Activated naive CD4-positive, alpha-beta T cell treated with anti-CD3 and anti-CD28 coated beads, Interleukin-2, amount 50 U/mL, for 72 hours (primary cell): ENCODE measurements around the gene KRT74. TPM values are rescaled to one million over a fixed set of nuclear protein-coding genes. Genes with fewer than 3 reads are reported as not detected.

Experiments used
- ATAC-seq, 2 donors: fragments of 150-1000 bp; cut with Tn5 transposase; 2 replicates each; pipeline ENCODE4 v1.10.0; 2021; ENCODE audit warnings: mild to moderate bottlenecking in 2 of 2, moderate library complexity in 2 of 2
- DNase-seq, 2 donors: peaks; one replicate each; pipeline ENCODE4 v3.0.0; 2021 to 2022; ENCODE audit warnings: low spot score in 2 of 2
- H3K27ac Mint-ChIP-seq, 2 donors: one replicate each; pipeline ENCODE4 v1.8.0; 2022; ENCODE audit warnings: mild to moderate bottlenecking in 2 of 2, mixed read lengths in 2 of 2
- H3K36me3 Mint-ChIP-seq, 2 donors: one replicate each; pipeline ENCODE4 v1.8.0; 2022; ENCODE audit warnings: mixed read lengths in 2 of 2
- H3K9me3 Mint-ChIP-seq, 2 donors: one replicate each; pipeline ENCODE4 v1.8.0; 2022; ENCODE audit warnings: mixed read lengths in 2 of 2
- total RNA-seq, 2 donors: library from RNA; stranded (reverse); gene quantifications; one replicate each; pipeline ENCODE4 v1.2.3, GENCODE V29; 2022

Gene KRT74
- not detected for total RNA-seq

GRCh38 chr12:52573743-52574142 lies at the start of gene KRT74:
Gene KRT74 (minus strand): TSS chr12:52573843. CDS start chr12:52573777, 66 bp downstream.
- DNase-seq (no peak), ATAC-seq (no peak)
- Mint-ChIP-seq H3K9me3 (no peaks in the 10 kb centered on the region), H3K36me3 (no peaks in the 10 kb centered on the region), H3K27ac (peak within 1 kb of the TSS in 1 of 2 donors; percentile 81)

- Mint-ChIP-seq H3K36me3 (peaks cover 0 to 13% of the 10 kb centered on the region in 2 donors), H3K9me3 (peaks cover 0 to 4% of the 10 kb centered on the region in 2 donors), H3K27ac (no peak overlapping the region)
- no peak for DNase-seq
- ATAC-seq, result no peak
Observed at GRCh38 chr12:52622349-52622748, 48.7 kb upstream of the KRT74 start.

DNA sequence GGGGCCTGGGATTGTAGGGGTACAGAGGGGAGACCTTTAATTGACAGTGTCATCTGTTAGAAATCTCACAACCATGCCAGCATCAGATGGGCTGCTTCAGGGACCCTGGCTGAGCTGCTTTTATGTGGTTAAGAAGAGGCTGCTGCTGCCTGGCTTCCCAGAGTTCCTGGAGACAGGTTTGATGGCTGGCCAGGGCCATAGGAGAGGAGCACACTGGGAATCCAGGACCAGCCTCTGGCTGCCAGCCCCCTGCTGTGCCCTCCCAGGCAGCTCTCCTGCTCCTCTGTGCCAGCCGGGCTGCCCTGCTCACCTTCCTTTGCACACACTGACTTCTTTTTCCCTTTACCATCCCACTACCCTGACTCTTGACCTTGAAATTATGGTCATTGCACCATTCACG lies 45.2 kb upstream of the KRT74 start:
- Mint-ChIP-seq H3K36me3 (peaks cover 0 to 16% of the 10 kb centered on the region in 2 donors), H3K27ac (no peak overlapping the region), H3K9me3 (peaks cover 0 to 4% of the 10 kb centered on the region in 2 donors)
- ATAC-seq (no peak), DNase-seq (no peak)

DNA sequence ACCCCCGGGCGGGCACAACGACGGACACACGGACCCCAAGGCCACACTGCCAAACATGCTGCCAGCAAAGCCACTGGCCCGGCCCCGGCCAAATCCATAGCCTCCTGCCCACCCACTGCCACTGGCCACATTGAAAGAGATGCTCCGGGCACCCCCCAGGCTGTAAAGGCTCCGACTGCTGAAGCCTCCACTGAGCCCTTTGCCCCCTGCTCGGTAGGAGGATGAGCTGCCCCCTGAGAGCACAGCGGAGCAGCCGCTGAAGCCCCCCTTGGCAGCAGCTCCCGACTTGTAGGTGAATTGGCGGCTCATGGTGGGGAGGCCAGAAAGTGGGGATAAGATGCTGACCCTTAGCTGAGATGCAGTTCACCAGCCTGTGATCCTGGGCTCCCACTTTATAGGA lies 44.6 kb upstream of the KRT74 start, which contains the start of gene KRT73:
KRT73 (minus strand) TSS at position 344 of the 400 bp plus-strand sequence; CDS start at position 309, 35 bp downstream.
- peaks cover 0 to 19% of the 10 kb centered on the region in 2 donors for H3K36me3 Mint-ChIP-seq
- no peak for ATAC-seq
- H3K27ac Mint-ChIP-seq, result peak within 1 kb of the TSS in 1 of 2 donors; percentile 64
- peaks cover 0 to 4% of the 10 kb centered on the region in 2 donors for H3K9me3 Mint-ChIP-seq
- DNase-seq, result no peak

DNA sequence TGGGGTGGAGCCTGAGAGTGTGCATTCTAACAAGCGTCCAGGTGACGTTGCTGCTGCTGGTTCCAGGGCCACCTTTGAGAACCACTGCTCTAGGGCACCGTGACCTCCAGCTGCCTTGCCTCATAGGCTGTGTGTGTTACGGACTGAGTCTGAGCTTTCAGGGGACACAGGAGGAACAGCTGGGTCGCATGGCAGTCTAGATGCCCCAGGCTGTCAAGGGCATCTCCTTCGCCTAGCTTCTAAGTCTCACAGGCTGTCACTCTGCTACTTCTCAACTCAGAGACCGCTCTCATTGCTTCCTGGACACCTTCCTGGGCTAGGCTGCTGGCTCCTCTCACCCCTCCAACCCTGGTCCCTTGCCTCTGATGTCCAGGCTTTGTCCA lies 43.8 kb upstream of the KRT74 start:
- ATAC-seq (no peak), DNase-seq (no peak)
- Mint-ChIP-seq H3K27ac (peak overlapping the region in 1 of 2 donors; percentile 64), H3K36me3 (peaks cover 0 to 12% of the 10 kb centered on the region in 2 donors), H3K9me3 (peaks cover 0 to 4% of the 10 kb centered on the region in 2 donors)

- ATAC-seq (no peak), DNase-seq (no peak)
- Mint-ChIP-seq H3K36me3 (peaks cover 0 to 12% of the 10 kb centered on the region in 2 donors), H3K9me3 (peaks cover 0 to 4% of the 10 kb centered on the region in 2 donors), H3K27ac (peak overlapping the region; percentile 32 to 64)
Observed at GRCh38 chr12:52616680-52617402, 43.2 kb upstream of the KRT74 start.

- H3K27ac Mint-ChIP-seq, result peak overlapping the region; percentile 64 to 84
- ATAC-seq (peak in 1 of 2 donors; percentile 17), DNase-seq (no peak)
- H3K9me3 Mint-ChIP-seq, result peaks cover 0 to 4% of the 10 kb centered on the region in 2 donors
- H3K36me3 Mint-ChIP-seq, result peaks cover 0 to 12% of the 10 kb centered on the region in 2 donors
Observed at GRCh38 chr12:52615912-52616311, 42.3 kb upstream of the KRT74 start.

- no peaks in the 10 kb centered on the region for H3K9me3 Mint-ChIP-seq
- H3K36me3 Mint-ChIP-seq, result peaks cover 0 to 6% of the 10 kb centered on the region in 2 donors
- ATAC-seq (peak; percentile 83 to 85), DNase-seq (peak in 1 of 2 donors; percentile 22)
- peak overlapping the region in 1 of 2 donors; percentile 64 for H3K27ac Mint-ChIP-seq
Observed at GRCh38 chr12:52615208-52615868, 41.7 kb upstream of the KRT74 start.

GRCh38 chr12:52614381-52615207 lies 41.0 kb upstream of the KRT74 start:
- ATAC-seq (no peak), DNase-seq (no peak)
- peak overlapping the region in 1 of 2 donors; percentile 64 for H3K27ac Mint-ChIP-seq
- H3K9me3 Mint-ChIP-seq, result no peaks in the 10 kb centered on the region
- peaks cover 0 to 6% of the 10 kb centered on the region in 2 donors for H3K36me3 Mint-ChIP-seq

DNA sequence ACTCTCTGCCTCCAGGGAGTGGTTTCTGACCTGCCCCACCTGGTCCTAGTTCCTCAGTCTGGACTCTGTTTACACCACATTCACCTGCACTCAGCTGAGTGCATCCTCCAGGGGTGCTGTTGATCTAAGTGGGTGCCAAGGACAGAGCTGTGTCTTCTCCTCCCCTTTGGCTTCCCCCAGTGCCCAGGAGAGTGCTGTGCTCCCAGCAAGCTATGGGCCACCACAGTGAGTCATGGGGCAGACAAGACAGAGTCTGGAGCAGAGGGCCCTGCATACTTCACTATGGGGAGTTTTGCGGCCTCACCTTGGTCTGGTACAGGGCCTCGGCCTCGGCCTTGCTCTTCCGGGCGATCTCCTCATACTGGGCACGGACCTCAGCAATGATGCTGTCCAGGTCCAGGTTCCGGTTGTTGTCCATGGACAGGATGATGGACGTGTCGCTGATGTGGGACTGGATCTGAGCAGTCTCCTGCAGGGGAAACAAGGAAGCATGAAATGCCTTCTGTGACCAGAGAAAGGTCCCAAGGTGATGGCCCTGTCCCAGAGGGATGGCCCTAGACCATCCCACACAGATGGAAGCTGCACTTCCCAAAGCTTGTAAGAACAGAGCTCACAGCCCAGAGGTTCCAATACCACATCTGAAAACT lies 39.9 kb upstream of the KRT74 start:
- Mint-ChIP-seq H3K9me3 (no peaks in the 10 kb centered on the region), H3K36me3 (peaks cover 0 to 6% of the 10 kb centered on the region in 2 donors), H3K27ac (peak overlapping the region; percentile 9 to 48)
- ATAC-seq (peak in 1 of 2 donors; percentile 45), DNase-seq (no peak)

- DNase-seq (no peak), ATAC-seq (no peak)
- Mint-ChIP-seq H3K9me3 (no peaks in the 10 kb centered on the region), H3K36me3 (peaks cover 0 to 6% of the 10 kb centered on the region in 2 donors), H3K27ac (peak overlapping the region in 1 of 2 donors; percentile 61)
Observed at GRCh38 chr12:52612431-52613383, 39.1 kb upstream of the KRT74 start.

- H3K9me3 Mint-ChIP-seq, result no peaks in the 10 kb centered on the region
- ATAC-seq (no peak), DNase-seq (no peak)
- peak overlapping the region in 1 of 2 donors; percentile 35 for H3K27ac Mint-ChIP-seq
- peaks cover 0 to 6% of the 10 kb centered on the region in 2 donors for H3K36me3 Mint-ChIP-seq
Observed at GRCh38 chr12:52611080-52611468, 37.4 kb upstream of the KRT74 start.

DNA sequence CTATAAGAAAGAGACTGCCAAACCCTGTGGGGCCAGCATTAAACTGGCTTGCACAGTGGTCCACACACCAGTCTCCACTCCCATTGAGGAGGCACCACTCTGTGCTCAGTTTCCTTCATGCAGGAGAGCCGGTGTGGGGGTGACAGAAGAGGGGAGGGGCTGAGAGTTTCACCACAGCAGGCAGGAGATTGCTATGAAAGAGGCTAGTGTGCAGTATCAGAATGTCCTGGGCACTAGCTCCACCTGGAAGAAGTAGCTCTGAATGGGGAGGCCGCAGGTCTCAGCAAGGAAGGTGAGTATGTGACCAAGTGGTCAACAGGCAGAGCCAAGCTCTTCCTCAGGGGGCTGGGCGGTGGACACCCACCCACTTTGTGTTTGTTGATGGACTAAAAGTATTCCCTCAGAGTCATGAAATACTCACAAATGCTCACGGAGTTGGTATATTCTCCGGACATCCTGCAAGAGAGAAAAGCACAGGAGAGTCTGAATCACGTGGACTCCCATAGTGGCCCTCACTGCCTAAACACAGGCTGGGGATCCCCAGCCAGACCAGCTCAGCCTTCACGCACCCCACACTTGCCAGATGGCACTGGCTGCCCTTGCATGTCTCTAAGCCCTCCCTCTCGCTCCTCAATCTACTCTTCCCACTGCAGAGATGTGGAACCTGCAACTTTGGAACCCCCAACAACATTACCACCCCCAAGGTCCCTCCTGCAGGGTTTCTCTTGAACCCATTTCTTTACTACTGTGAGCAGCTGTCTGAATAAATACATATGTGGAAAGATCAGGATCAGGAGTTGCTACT lies 35.4 kb upstream of the KRT74 start:
- H3K9me3 Mint-ChIP-seq, result no peaks in the 10 kb centered on the region
- H3K27ac Mint-ChIP-seq, result no peak overlapping the region
- no peak for ATAC-seq
- peak in 1 of 2 donors; percentile 43 for DNase-seq
- H3K36me3 Mint-ChIP-seq, result peaks cover 0 to 5% of the 10 kb centered on the region in 2 donors

DNA sequence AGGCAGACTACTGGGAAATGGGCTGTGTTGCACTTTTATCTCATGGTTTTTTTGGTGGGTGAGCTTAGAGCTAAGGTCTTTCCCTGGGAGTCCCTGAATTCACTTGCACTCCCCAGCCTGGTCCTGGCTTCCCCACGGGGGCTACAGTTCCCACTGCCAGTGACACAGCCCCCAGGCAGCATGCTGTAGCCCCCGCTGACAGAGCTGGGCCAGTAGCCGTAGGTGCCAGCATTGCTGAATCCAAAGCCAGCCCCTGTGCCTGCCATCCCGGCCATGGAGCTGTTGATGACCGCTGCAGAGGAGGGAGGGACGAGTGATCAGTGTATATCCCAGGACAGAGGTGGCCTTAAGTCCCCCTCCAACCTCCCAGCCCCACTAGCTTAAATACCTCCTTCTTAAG lies 34.5 kb upstream of the KRT74 start:
- no peak overlapping the region for H3K27ac Mint-ChIP-seq
- DNase-seq (peak in 1 of 2 donors; percentile 41), ATAC-seq (no peak)
- no peaks in the 10 kb centered on the region for H3K36me3 Mint-ChIP-seq
- H3K9me3 Mint-ChIP-seq, result no peaks in the 10 kb centered on the region

GRCh38 chr12:52607314-52607713 lies 33.7 kb upstream of the KRT74 start:
- ATAC-seq, result no peak
- H3K27ac Mint-ChIP-seq, result no peak overlapping the region

More at GRCh38 chr12:52607314-52607713, 33.7 kb upstream of the KRT74 start:
- no peaks in the 10 kb centered on the region for H3K36me3 Mint-ChIP-seq
- H3K9me3 Mint-ChIP-seq, result no peaks in the 10 kb centered on the region
- no peak for DNase-seq
